Activated T-cell treated with anti-CD3 and anti-CD28 coated beads for 1 hour (primary cell): ENCODE data around the gene CYP2W1.

Experiments
- DNase-seq: peaks from one replicate; pipeline ENCODE4 v3.0.0-alpha.2; 2020; ENCODE audit warnings: low read depth

The CYP2W1 gene

GRCh38 chr7:1015196-1016121, 32.5 kb downstream of the CYP2W1 start:
- no peak for DNase-seq

DNA sequence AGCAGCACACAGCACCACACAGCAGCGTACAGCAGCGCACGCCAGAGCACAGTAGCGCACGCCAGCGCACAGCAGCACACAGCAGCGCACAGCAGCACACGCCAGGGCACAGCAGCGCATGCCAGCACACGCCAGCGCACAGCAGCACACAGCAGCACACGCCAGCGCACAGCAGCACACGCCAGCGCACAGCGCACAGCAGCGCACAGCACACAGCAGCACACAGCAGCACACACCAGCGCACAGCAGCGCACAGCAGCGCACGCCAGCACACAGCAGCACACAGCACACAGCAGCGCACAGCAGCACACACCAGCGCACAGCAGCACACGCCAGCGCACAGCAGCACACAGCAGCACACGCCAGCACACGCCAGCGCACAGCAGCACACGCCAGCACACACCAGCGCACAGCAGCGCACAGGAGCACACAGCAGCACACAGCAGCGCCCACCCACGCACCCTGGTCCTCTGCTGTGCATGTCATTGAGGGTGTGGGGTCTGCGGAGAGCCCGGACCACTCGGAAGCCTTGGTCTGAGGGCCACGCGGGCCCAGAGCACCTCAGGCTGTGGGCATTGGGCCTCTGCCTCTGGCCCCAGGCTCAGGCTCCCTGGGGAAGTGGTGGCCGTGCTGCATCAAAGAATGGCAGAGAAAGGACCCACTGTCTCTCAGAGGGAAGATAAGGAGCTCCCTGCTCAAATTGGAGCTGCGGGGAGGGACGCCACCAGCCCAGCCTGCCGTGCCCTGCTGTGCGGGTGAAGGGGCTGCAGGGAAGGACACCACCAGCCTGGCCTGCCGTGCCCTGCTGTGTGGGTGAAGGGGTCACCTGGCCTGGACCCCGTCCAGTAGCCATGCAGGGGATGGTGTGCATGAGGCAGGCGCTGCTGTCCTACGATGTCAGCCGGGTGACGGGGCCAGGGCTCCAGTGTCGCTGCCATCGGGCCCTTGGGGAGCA, 33.9 kb downstream of the CYP2W1 start:
- no peak for DNase-seq

- no peak for DNase-seq
Measured at GRCh38 chr7:1017586-1018333, 34.8 kb downstream of the CYP2W1 start.

- DNase-seq = no peak
Measured at GRCh38 chr7:1018334-1018695, 35.3 kb downstream of the CYP2W1 start.

- no peak for DNase-seq
Measured at GRCh38 chr7:1019255-1019785, 36.3 kb downstream of the CYP2W1 start.

DNA sequence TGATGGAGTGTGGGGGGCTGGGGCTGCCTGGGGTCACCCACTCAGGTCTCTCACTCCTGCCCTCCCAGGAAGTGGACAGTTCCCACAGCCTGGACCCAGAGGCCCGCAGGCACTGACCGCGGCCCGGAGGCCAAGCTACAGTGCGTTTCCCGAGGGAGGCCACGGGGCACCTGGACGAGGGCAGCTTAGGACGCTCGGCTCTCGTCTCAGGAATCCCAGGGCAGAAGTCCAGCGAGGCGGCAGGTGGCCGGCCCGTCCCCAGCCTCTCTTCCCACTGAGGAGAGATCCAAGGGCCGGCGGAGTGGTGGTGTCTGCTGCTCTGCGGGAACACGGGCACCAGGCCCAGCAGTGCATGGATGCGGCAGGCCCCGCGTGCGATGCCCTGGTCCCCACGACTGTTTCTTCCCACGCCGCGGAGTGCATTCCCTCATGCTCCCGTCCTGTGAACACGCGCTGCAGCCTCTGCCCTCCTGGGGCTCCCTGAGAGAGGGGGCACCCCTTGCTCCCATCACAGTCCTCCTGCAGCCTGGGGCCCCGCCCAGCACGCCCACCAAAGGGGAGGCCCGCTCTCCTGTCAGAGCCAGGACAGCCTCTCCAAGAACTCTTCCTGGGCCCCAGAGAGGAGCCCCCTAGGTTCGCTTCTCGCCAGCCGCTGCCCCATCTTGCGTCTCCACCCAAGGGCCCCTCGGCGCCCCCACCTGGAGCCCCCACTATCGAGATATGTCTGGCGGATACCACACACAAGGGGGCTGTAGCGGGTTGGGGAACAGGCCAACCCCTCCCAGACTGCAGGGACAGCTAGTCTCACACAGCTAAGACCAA, 37.0 kb downstream of the CYP2W1 start:
- DNase-seq = no peak

DNA sequence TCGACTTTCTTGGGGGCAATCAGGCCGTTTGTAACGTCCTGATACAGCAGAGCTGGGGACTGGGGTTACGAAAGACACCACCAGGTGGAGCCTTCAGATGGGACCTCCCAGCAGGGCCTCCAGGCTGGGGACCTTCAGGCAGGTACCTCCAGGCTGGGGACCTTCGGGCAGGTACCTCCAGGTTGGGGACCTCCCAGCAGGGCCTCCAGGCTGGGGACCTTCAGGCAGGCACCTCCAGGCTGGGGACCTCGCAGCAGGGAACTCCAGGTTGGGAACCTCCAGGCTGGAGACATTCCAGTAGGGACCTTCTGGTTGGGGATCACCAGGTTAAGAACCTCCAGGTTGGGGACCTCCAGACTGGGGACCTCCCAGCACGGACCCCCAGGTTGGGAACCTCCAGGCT, 37.9 kb downstream of the CYP2W1 start:
- DNase-seq = no peak

DNA sequence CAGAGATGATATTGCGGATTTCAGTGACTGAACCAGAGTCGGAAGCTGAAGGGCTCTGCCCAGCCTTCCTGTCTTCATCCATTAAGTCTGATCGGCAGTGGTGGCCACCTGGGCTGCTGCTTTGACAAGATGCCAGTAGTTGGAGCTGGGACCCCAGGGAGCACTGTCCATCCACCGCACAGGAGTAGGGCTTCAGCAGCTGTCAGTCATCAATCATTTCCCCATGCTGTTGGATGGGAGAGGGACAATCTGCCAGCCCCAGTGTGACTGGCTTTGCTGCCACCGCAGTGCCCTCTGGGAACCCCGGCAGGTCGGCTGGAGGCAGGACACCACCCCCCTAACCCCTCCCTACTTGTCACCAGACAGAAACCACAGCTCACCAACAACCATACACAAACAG, 38.4 kb downstream of the CYP2W1 start:
- no peak for DNase-seq

DNA sequence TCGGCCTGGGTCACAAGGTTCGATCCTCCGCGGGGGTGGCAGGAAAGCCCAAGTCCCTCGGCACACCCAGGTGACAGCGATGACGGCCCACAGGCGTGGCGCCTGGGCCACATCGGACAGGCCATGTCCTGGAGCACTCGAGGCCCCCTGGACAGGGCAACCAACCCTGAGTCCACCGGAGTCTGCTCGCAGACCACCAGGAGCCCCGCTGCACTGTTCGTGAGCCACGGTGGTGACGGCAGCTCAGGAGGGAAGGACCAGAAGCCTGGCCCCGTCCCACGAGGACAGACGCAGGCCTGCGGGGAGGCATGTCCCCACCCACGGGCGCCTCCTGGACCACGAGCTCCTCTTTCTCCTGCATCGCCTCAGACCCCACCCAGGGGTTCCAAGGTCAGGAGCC, 39.0 kb downstream of the CYP2W1 start:
- no peak for DNase-seq

DNA sequence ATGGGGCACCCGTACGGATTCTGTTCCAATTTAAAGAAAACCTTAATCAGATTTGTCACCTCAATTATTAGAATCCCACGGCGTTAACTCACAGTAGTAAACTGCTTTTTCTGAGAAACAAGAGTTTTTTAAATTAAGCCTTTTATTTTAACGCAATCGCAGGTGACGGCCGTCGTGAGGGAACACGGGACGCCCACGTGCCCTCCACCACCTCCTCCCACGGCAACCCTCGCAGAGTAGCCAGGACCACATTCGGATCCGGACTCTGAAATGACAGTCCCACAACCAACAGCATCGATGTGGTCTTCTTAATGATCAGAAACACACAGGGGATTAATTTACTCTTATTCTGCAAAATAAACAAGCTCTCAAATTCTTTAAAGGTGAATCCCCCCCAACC, 39.4 kb downstream of the CYP2W1 start:
- no peak for DNase-seq

DNA sequence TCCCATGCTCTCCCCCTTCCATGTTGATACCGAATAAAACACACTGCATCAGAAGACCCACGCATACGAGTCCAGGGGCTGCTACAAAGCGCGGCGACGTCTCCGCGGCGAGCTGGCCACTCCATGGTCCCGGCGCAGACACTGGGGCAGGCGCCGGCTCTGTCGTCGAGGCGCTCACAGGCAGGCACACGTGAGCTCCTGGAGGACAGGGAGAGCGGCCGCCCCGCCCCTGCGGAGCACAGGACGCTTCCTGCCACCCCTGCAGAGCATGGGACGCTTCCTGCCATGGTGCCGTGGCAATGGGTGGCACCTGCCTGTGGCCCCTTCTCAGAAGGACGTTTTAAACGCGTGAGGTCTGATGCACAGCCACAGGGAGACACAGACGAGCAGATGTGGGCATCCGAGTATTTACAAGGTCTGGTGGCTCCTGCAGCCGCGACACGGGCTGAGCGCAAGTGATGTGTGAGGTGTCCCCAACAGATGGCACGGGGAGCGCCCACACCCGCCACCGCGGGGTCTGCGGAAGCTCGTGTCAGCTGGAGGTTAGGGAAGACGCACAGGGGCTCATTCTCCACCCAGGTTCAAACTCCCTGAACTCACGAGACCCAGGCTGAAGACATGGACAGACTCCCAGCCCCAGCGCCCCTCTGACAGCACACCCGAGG, 40.0 kb downstream of the CYP2W1 start:
- no peak for DNase-seq

DNA sequence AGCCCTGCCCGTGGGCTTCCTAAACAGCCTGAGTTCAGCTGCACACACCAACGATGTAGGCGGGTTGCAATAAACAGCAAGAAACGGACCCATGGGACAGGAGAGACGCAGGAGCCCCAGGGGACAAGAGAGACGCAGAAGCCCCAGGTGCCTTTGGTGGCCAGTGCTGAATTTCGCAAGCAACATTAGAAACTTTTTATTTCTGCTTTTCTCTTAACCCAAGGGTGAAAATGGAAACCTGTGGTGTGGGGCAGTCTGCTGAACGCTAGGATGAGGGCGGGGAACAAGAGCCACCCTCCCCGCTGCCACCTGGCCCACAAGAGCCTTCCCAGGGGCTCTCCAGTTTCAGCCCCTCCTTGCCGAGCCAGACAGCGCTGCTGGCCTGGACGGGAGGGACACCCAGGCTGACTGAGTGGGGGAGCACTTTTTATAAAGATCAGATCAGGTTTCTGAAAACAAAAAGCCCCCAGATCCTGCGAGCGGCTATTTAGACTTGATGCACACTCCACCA, 41.4 kb downstream of the CYP2W1 start:
- no peak for DNase-seq

- no peak for DNase-seq
Measured at GRCh38 chr7:1024876-1025742, 42.1 kb downstream of the CYP2W1 start.

DNA sequence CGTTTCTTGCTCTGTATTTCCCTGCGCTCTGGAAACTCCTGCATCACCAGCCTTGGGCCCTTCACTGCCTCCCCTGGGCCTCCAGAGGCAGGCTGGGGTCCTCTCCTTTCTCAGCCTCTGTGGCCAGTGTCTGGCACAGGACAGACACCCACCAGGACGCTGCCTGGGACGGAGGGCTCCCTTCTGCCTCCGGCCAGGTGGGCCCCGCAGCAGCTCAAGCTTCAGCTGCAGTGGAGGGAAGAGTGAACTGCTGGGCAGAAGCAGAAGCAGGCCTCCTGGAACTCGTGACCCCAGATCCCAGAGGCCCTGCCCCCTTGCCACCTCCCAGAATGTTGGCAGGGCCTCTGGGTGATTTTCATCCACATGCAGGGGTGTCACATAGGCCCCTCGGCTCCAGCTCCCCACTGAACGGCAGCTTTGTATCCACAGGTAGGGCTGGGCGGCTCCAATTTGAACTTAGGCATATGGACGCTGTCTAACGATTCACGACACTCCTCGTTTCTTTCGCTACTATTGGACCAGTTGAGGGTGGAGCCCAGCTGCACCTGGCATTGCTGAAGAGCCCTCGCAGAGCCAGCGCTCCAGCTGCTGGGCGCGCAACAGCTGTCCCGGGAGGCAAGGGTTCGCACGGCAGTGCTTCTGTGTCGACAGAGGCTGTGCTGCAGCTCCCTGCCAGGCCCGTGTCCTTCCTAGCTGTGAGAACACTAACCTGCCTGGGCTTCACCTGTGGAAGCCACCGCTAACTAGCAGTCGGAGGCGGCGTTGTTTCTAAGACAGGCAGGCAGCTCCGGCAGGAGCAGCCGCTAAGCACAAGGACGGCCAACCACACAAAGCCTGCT, 43.0 kb downstream of the CYP2W1 start:
- no peak for DNase-seq

GRCh38 chr7:1026721-1027161, 43.8 kb downstream of the CYP2W1 start:
- DNase-seq = no peak

- no peak for DNase-seq
Measured at GRCh38 chr7:1027242-1028043, 44.5 kb downstream of the CYP2W1 start.

GRCh38 chr7:1028044-1028770, 45.2 kb downstream of the CYP2W1 start:
- DNase-seq = peak; percentile 64
